Erythroblast (primary cell): Measurements from ENCODE around the gene PLD5.

Source experiments
- GATA1 ChIP-seq: IDR thresholded peaks from 2 replicates; pipeline ENCODE4 v1.6.1; 2011; ENCODE audit warnings: low read depth, mild to moderate bottlenecking, control low read depth, low read length, moderate library complexity
- POLR2A ChIP-seq: IDR thresholded peaks from 2 replicates; pipeline ENCODE4 v1.6.1; 2011; ENCODE audit warnings: mild to moderate bottlenecking, low read length

DNA sequence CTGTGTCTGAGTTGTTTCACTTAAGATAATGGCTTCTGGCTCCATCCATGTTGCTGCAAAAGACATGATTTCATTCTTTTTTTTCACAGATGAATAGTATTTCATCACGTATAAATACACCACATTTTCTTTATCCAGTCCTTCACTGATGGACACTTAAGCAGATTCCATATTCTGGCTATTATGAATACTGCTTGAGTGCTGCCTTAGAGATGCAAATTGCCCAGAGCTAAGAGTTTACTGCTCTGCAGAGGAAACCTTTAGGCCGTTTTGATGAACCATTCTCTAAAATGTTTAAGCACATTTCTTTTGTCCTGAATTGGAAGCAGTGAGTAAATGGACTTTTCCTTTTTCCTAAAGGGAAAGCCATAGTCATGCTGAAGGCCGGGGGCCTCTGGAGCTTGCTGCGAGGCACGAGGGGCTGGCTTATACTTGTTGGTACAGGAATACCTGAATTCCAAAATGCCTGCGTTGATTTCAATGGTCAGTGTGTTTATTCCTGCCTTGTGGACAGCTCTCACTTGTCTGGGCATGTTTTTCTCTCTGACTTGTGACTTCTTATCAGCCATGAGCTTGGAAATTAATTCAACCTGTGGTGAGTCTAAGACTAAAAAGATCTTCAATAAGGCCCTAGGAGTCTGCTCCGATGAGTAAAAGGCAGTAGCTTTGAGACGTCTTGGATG, 324.6 kb downstream of the PLD5 start:
- TF ChIP-seq POLR2A (no peak), GATA1 (no peak)
